Pancreas (tissue), 10 donors: ENCODE measurements around the gene EPS8L2. TPM values are rescaled to one million over a fixed set of nuclear protein-coding genes. Genes with fewer than 3 reads are reported as not detected.

Experiments used
- ATAC-seq, 4 donors: fragments of 200-7000 bp; cut with Tn5 transposase; one replicate each; pipeline versions ENCODE4 v1.8.0 to v1.9.1; 2020; ENCODE audit warnings: mild to moderate bottlenecking in 4 of 4, moderate library complexity in 4 of 4
- DNase-seq, 6 donors: peaks; one replicate each; pipeline ENCODE4 v3.0.0-alpha.2; 2020
- FAIRE-seq: peaks from 2 replicates; lab custom pipeline; 2012; peaks lifted over from hg19 to GRCh38; lab: Jason Lieb, UNC
- H3K27ac ChIP-seq, 4 donors: fragments of 200-600 bp; sonication (generic); 1 replicate in 3 of 4; 2 replicates in 1 of 4; pipeline versions ENCODE4 v1.5.0 to v1.8.0; 2020
- H3K27me3 ChIP-seq, 4 donors: fragments of 200-600 bp; one replicate each; pipeline ENCODE4 v1.8.0; 2021
- H3K36me3 ChIP-seq, 3 donors: fragments of 200-600 bp; sonication (generic) in 1 of 3; one replicate each; pipeline versions ENCODE4 v1.5.0 to v1.8.0; 2020 to 2021
- H3K4me1 ChIP-seq, 3 donors: fragments of 200-600 bp; one replicate each; pipeline ENCODE4 v1.8.0; 2021
- H3K4me3 ChIP-seq, 4 donors: fragments of 200-600 bp; sonication (generic) in 2 of 4; one replicate each; pipeline versions ENCODE4 v1.5.0 to v1.8.0; 2020 to 2021
- H3K9me3 ChIP-seq, 4 donors: fragments of 200-600 bp; one replicate each; pipeline ENCODE4 v1.8.0; 2021
- CTCF ChIP-seq, 4 donors: fragments of 200-600 bp; sonication (generic) in 3 of 4; IDR thresholded peaks; one replicate each; pipeline versions ENCODE4 v1.5.0 to v1.8.0; 2021; ENCODE audit warnings: antibody characterized with exemption in 4 of 4
- WGBS, 2 donors: extraction: QIAGEN DNeasy Blood & Tissue Kit; methylation state at CpG; one replicate each; pipeline ENCODE4 v1.1.7; 2013; 5-methylcytosine and 5-hydroxymethylcytosine counted together
- intact Hi-C, 3 donors: fragments of 100-400 bp; cut with DNase I; formaldehyde crosslinking; loops; one replicate each; pipeline versions ENCODE4 v1.11.1 to v1.14.2; 2022
- polyA plus RNA-seq, 2 donors: library from polyadenylated mRNA; stranded (reverse); fragments of 200-250 nt; gene quantifications; one replicate each; pipeline ENCODE4 v1.2.3, GENCODE V29; 2013
- total RNA-seq, 6 donors: library from RNA; stranded (reverse); fragmentation: NEBNext Ultra II Directional in 4 of 6; extraction: Animal tissue kit (Norgen Biotek cat#: 25700) in 4 of 6; gene quantifications; one replicate each; pipeline versions ENCODE4 v1.2.1 to v1.2.4, GENCODE V29; 2021 to 2023
- donor health status: healthy with polysubstance abuse.
- donor health status: DM: no; HTN: no; CAD: no; lungs with moderate emphysema.
- donor health status: DM: no; HTN: no; CAD: no.
- donor health status: control.
- donor health status: control.
- donor health status: Bipolar disorder and iron deficiency.
- donor health status: DM: yes; HTN: yes; CAD: no.
- donor health status: DM: no; HTN: no; CAD: no.
- donor health status: DM: no; HTN: no; CAD: no.
- donor health status: DM: yes; HTN: yes; CAD: no.

EPS8L2 gene
- total and polyA plus RNA-seq, 8 donors = 58.1 to 286 (median 93.3) TPM

DNA sequence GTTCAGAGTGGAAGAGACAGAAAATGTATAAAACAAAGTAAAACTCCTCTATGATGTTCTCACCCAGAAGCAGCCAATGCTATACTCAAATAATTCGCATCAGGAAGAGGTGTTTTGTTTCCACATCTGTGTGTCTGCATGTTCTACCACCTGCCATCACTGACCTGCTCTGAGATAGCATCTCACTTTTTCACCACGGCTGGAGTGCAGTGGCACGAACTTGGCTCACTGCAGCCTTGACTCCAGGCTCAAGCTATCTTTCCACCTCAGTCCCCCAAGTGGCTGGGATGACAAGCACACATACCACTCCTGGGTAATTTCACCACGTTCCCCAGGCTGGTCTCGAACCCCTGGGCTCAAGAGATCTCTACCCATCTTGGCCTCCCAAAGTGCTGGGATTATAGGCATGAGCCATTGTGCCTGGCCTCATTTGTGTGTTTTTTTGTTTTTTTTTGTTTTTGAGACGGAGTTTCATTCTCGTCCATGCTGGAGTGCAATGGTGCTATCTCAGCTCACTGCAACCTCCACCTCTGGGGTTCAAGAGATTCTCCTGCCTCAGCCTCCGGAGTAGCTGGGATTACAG lies 55.6 kb downstream of the EPS8L2 start:
- Histone ChIP-seq H3K9me3 (no peaks in the 10 kb centered on the region), H3K27me3 (no peaks in the 10 kb centered on the region), H3K4me3 (no peak overlapping the region), H3K36me3 (peaks cover 7 to 30% (median 29%) of the 10 kb centered on the region in 3 donors), H3K4me1 (no peaks in the 10 kb centered on the region), H3K27ac (no peak overlapping the region)
- intact Hi-C loops = no loop called here
- no peak for DNase-seq
- ATAC-seq = no peak
- TF ChIP-seq CTCF (IDR thresholded peaks at IDR 0.05) = no peak
- FAIRE-seq = no peak
- WGBS, 2 donors = 89 to 93% methylated on average over 8 of the region's 8 CpGs

- ATAC-seq = peak; percentile 32 to 65 (median 40)
- peaks cover 7 to 30% (median 29%) of the 10 kb centered on the region in 3 donors for H3K36me3 ChIP-seq
These were observed 56.5 kb downstream of the EPS8L2 start for GRCh38 chr11:762421-763072.

DNA sequence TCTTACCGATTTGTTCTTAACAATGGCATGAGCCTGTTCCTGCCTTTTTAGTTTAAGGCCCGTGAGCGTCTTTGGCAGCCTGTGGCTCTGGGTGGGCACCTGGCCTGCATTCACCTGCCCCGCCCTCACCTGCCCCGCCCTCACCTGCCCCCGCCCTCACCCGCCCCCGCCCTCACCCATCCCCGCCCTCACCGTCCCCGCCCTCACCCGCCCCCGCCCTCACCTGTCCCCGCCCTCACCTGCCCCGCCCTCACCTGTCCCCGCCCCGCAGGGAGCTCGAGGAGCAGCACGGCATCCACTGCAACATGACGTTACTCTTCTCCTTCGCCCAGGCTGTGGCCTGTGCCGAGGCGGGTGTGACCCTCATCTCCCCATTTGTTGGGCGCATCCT lies 57.0 kb downstream of the EPS8L2 start:
- H3K27ac ChIP-seq = no peak overlapping the region
- ATAC-seq = peak; percentile 6 to 73 (median 52)

More at GRCh38 chr11:762421-763072, 56.5 kb downstream of the EPS8L2 start:
- no peak overlapping the region for H3K4me3 ChIP-seq
- no peak for FAIRE-seq
- no peak overlapping the region for H3K27ac ChIP-seq
- no peak for TF ChIP-seq CTCF (IDR thresholded peaks at IDR 0.05)
- peak in 3 of 6 donors; percentile 38 to 69 (median 62) for DNase-seq
- no peaks in the 10 kb centered on the region for H3K27me3 ChIP-seq
- WGBS, 2 donors = 57 to 69% methylated on average over 10 of the region's 10 CpGs
- H3K4me1 ChIP-seq = no peaks in the 10 kb centered on the region
- intact Hi-C loops = no loop called here
- no peaks in the 10 kb centered on the region for H3K9me3 ChIP-seq

GRCh38 chr11:763549-764321 lies 57.7 kb downstream of the EPS8L2 start:
- H3K4me3 ChIP-seq = no peak overlapping the region
- peak in 1 of 4 donors; percentile 7 for ATAC-seq
- no peak overlapping the region for H3K27ac ChIP-seq
- peaks cover 7 to 30% (median 29%) of the 10 kb centered on the region in 3 donors for H3K36me3 ChIP-seq
- no peaks in the 10 kb centered on the region for H3K27me3 ChIP-seq
- no peaks in the 10 kb centered on the region for H3K4me1 ChIP-seq
- no peak for FAIRE-seq
- TF ChIP-seq CTCF (IDR thresholded peaks at IDR 0.05) = no peak
- peak in 3 of 6 donors; percentile 34 to 77 (median 60) for DNase-seq
- WGBS, 2 donors = 90 to 92% methylated on average over 22 of the region's 22 CpGs
- intact Hi-C loops = no loop called here
- no peaks in the 10 kb centered on the region for H3K9me3 ChIP-seq

More for the DNA sequence above, 57.0 kb downstream of the EPS8L2 start:
- H3K9me3 ChIP-seq = no peaks in the 10 kb centered on the region
- H3K27me3 ChIP-seq = no peaks in the 10 kb centered on the region
- intact Hi-C loops = no loop called here
- WGBS, 2 donors = 56 to 57% methylated on average over 14 to 22 of the region's 24 CpGs
- TF ChIP-seq CTCF (IDR thresholded peaks at IDR 0.05) = no peak
- no peaks in the 10 kb centered on the region for H3K4me1 ChIP-seq
- FAIRE-seq = no peak
- no peak overlapping the region for H3K4me3 ChIP-seq
- peak in 4 of 6 donors; percentile 51 to 87 (median 63) for DNase-seq
- peaks cover 7 to 30% (median 29%) of the 10 kb centered on the region in 3 donors for H3K36me3 ChIP-seq
